IPS-11a (cell line): ENCODE data around the gene GOLGA2.

ENCODE experiments used
- H3K4me3 ChIP-seq: one replicate; pipeline ENCODE4 v1.5.1; 2013; ENCODE audit warnings: low read depth, low read length, control low read depth

The GOLGA2 gene, protein sequence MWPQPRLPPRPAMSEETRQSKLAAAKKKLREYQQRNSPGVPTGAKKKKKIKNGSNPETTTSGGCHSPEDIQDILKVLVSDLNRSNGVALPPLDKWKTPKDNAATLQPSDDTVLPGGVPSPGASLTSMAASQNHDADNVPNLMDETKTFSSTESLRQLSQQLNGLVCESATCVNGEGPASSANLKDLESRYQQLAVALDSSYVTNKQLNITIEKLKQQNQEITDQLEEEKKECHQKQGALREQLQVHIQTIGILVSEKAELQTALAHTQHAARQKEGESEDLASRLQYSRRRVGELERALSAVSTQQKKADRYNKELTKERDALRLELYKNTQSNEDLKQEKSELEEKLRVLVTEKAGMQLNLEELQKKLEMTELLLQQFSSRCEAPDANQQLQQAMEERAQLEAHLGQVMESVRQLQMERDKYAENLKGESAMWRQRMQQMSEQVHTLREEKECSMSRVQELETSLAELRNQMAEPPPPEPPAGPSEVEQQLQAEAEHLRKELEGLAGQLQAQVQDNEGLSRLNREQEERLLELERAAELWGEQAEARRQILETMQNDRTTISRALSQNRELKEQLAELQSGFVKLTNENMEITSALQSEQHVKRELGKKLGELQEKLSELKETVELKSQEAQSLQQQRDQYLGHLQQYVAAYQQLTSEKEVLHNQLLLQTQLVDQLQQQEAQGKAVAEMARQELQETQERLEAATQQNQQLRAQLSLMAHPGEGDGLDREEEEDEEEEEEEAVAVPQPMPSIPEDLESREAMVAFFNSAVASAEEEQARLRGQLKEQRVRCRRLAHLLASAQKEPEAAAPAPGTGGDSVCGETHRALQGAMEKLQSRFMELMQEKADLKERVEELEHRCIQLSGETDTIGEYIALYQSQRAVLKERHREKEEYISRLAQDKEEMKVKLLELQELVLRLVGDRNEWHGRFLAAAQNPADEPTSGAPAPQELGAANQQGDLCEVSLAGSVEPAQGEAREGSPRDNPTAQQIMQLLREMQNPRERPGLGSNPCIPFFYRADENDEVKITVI

DNA sequence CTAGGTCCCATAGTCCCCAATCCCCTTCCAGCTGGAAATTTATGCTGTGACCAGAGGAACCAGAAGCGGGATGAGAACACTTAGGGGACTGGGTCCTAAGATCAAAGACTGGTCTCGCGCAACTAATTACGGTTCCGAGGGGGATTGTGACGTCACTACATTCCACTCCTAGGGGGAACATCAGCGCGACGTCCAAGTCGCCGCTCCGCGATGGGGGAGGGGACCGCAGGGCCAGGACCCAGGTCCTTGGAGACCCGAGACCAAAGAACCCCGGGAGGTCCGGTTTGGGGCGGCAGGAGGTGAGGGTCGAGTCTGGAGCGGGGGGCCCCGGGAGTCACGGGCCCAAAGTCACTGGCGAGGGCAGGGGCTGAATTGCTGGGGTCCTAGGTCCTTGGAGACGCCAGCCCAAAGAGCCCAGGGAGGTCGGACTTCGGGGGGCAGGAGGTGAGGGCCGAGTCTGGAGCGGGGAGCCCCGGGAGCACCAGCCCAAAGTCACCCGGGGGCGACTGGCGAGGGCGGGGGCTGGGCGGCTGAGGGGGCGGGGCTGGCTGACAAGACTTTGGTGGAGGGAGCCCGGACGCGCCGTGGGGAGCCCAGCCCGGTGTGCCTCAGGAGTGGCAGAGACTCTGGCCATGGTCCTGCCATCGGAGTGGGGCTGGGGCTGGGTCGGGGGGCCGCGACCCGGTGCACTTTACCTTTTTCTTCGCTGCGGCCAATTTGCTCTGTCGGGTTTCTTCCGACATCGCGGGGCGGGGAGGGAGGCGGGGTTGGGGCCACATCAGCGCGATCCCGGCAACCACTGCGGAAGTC, at the start of gene GOLGA2:
TSS of gene GOLGA2 (minus strand) at position 810 of the 810 bp plus-strand sequence. CDS start at position 779, 31 bp downstream.
- peak within 1 kb of the TSS; percentile 82 for H3K4me3 ChIP-seq

DNA sequence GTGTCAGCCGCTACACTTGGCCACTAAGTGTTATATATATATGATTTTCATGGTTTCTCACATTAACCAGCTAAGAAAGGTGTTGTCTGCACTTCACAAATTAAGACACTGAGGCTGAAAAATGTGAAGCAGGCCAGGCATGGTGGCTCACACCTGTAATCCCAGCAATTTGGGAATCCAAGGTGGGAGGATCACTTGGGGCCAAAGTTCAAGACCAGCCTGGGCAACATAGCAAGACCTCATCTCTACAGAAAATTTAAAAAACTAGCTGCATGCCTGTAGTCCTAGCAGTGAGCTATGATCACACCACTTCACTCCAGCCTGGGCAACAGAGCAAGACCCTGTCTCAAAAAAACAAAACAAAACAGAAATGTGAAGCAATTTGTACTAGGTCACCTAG, 48.6 kb upstream of the GOLGA2 start:
- no peak overlapping the region for H3K4me3 ChIP-seq

DNA sequence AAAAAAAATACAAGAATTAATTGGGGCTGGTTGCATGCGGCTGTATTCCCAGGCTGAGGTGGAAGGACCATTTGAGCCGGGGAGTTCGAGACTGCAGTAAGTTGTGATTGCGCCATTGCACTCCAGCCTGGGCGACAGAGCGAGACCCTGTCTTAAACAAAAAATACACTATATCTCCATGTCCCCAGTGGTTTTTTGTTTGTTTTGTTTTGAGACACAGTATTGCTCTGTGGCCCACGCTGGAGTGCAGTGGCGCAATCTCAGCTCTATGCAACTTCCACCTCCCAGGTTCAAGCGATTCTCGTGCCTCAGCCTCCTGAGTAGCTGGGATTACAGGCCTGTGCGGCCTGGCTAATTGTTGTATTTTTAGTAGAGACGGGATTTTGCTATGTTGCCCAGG, 48.0 kb upstream of the GOLGA2 start:
- H3K4me3 ChIP-seq, result peak overlapping the region; percentile 98

DNA sequence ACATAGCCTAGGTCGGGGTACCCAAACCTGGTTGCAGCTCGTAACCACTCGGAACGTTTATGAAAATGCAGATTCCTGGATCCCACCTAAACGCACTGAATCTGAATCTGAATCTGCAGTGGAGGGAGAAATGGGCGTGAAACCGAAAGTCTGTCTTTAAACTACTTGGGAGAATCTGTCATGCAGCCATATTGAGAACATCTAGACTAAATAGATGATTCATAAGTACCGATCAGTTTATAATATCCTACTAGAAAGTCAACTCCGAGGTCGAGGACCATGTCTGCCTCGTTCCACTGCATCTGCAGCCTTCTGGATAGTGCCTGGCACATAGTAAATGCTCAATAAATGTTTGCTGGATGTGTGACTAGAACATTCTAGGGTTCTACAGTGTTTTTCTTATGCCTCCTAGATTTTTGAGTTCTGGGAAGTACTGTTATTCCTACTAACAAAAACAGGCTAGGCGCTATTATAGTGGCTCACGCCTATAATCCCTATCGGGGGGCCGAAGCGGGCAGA, 47.5 kb upstream of the GOLGA2 start:
- H3K4me3 ChIP-seq, result peak overlapping the region; percentile 98

DNA sequence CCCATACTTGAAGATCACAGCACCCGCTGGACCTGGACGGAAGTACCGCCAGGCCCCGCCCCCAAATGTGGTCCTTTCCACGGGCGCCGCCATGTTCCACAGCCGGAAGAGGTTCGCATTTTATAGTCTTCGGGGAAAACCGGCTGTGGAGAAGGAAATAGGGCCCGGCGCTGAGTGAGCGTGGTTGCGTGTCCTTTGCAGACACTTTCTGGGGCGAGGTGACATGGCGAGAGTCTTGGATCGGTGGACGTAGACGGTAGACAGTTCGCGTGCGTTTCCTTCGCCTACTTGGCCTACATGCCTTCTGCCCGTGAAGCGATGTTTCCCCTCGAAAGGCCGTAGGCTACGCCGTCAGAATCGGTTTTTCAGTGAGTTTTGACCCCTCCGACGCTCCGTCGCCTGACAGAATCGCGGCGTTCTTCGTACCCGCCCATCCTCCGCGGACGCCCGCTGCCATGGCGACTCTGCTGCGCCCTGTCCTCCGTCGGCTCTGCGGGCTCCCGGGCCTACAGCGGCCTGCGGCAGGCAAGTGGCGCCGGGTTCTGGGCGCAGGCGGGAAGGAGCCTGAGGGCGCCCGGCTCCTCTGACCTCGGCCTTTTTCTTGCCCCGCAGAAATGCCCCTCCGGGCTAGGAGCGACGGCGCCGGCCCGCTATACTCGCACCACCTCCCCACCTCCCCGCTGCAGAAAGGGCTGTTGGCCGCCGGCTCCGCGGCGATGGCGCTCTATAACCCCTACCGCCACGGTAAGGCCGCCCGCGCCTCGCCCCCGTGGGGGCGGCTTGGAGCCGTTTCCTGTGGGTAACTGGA, 46.8 kb upstream of the GOLGA2 start, which contains the start of the genes COQ4 and TRUB2:
TSS of gene COQ4 (plus strand) at position 436 of the 808 bp plus-strand sequence. CDS start at position 456, 20 bp downstream.
TSS of gene TRUB2 (minus strand) at position 44 of the 808 bp plus-strand sequence. CDS start at position 5, 39 bp downstream.
- H3K4me3 ChIP-seq, result peak within 1 kb of the TSS; percentile 98

DNA sequence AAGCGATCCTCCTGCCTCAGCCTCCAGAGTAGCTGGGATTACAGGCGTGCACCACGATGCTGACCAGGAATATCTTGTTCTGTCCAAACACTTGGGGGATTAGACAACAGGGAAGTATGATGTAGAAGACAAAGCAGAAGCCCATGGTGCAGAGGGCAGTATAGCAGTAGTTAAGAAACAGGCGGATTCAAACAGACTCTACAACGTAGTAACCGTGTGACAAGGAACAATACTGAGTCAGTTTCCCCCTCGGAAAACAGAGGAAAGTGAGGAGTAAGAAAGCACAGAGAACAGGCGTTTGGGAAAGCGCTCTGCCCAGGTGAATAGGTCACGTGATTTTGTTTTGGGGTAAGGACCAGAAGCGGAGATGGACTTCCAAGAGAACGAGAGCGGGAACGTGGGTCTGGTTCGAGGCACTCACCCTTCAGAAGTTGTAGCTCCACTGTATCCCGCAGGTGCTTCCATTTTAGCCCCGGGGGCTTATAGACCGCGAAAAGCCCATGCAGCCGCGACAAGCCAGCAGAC, 46.1 kb upstream of the GOLGA2 start:
- H3K4me3 ChIP-seq, result peak overlapping the region; percentile 98

DNA sequence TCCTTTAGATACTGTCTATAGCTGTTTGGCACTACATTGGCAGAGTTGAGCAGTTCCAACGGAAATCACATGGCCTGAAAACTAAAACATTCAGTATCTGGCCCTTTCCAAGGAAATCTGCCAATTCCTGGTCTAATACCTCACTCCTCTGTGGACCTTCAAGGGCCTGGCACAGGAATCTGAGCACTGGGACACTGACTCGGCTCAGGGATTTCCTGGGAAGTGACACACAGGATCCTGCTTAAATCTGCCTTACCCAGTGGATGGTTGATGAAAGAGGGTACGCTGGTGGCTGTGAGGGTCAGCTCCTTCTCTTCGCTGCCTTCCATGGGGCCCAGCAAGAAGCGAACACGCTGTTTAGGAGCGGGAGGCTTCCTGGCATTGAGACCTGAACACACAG, 45.5 kb upstream of the GOLGA2 start:
- peak overlapping the region; percentile 98 for H3K4me3 ChIP-seq

DNA sequence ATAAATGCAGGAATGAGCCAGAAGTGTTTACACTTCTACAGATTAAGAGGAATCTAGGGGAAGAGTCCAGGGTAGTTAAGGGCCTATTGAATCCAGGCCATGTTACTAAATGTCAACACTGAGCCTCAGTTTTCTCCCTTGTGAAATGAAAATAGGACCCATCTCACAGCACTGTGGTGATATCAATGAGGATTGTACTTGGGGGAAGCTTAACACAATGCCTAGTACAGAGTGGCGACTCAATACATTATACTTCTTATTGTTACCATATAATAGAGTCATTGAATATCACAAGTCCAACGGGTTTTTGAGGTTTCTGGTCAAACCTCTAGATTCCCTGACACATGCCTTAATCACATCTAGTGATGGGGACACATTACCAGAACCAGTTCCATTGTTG, 41.8 kb upstream of the GOLGA2 start:
- no peak overlapping the region for H3K4me3 ChIP-seq

DNA sequence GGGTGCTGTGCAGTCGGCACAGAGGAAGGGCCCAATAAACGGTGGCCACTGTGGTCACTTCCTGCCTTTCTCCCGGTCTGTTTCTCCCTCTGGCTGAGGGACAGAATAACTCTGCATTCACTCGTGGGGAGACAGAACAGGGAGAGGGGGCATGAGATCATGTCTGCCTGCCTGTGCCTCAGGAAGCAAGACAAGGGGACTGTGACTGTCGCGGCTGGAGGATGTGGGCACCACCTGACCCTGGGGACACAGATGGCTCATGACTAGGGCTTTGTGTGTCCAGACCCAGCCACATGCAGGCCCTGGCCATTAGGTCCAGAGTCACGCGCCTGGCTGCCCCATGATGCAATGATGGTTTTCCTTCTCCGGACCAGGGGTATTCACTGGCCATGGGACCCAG, 40.6 kb upstream of the GOLGA2 start:
- no peak overlapping the region for H3K4me3 ChIP-seq

DNA sequence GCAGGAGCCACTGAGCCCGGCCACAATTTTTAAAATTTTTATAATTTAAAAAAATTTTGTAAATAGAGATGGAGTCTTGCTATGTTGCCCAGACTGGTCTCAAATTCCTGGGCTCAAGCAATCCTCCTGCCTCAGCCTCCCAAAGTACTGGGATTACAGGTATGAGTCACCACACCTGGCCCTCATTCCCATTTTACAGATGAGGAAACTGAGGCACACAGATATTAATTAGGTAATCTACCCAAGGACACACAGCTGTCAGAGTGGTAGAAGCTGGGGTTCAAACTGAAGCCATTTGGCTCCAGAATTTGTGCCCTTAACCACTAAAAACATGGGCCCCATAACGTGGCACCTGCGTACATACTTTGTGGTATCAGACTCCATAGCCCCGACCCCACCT, 38.9 kb upstream of the GOLGA2 start:
- no peak overlapping the region for H3K4me3 ChIP-seq

DNA sequence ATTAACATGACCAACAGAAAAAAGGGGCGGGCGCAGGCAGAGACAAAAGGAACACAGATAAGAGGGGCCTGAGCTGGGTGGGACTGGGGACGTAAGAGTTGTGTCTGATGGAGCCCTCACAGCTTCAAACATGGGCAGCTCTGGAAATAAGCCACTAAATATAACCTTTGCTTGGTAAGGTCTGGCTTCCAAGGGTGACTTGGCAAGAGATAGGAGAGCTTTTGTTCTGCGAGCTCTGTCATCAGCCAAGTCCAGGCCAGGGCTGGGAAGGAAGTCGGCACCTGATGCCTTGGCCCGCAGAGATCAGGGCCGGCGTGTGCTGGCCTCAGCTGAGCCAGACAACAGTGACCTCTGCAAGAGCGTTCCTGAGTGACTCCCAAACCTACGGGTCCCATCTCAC, 34.7 kb upstream of the GOLGA2 start:
- no peak overlapping the region for H3K4me3 ChIP-seq

DNA sequence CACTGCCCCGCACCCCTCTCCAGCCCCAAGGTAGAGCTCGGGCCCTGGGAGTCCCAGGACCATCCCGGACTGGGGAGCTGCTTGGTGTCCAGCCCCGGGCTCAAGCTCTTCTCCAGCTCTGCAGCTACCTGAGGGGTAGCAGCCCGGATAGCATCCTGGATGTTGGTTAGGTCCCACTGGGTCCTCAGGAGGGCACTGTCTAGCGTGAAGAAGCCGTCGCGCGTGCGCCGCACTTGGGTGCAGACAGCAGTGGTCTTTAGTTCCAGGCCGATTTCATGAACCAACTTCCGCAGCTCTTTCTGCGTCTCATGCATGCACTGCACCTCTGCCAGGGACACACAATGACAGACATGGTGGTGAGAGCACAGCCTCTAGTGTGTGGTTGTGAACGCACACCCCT, 33.7 kb upstream of the GOLGA2 start:
- H3K4me3 ChIP-seq, result no peak overlapping the region

DNA sequence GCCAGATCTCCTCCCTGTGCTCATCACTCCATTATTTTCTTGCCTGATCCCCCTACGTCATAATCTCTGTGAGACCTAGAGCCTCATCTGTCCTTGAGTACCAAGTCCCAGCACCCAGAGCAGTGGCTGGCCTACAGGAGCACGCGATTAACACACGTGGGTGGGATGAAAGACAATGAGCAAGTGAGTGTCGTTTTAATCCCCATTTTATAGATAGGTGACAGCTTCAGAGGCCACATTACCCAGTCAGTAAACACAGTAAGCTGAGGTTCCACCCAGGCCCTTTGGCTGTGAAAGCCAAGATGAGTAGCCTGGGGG, 29.1 kb upstream of the GOLGA2 start:
- no peak overlapping the region for H3K4me3 ChIP-seq

DNA sequence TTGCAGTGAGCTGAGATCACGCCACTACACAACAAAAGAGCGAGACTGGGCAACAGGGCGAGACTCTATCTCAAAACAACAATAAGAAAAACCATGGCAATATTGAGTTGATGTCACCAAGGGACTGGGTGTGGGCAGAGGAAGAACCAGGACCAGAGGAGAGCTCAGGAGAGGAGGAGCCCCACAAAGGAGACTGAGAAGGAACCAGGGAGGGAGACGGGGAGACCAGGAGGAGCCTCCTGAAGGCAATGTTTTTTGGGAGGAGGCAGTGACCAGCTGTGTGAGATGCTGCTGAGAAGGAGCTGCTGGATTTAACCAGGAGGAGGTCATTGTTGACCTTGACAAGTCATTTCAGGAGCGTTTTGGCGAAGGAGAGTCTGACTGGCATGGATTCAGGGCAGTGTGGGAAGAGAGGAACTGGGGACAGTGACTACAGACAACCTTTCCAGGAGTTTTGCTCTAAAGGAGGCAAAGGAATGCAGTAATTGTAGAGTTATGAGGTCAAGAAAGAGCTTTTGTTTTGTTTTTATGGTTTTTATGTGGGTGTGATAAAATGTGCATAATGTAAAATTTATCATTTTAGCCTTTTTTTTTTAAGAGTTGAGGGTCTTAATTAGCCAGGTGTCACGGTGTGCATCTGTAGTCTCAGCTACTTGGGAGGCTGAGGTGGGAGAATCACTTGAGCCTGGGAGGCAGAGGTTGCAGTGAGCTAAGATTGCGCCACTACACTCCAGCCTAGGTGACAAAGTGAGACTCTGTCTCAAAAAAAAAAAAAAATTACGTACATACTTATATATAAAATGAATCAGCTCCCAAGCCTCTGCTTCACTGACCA, 28.5 kb upstream of the GOLGA2 start:
- H3K4me3 ChIP-seq, result no peak overlapping the region

DNA sequence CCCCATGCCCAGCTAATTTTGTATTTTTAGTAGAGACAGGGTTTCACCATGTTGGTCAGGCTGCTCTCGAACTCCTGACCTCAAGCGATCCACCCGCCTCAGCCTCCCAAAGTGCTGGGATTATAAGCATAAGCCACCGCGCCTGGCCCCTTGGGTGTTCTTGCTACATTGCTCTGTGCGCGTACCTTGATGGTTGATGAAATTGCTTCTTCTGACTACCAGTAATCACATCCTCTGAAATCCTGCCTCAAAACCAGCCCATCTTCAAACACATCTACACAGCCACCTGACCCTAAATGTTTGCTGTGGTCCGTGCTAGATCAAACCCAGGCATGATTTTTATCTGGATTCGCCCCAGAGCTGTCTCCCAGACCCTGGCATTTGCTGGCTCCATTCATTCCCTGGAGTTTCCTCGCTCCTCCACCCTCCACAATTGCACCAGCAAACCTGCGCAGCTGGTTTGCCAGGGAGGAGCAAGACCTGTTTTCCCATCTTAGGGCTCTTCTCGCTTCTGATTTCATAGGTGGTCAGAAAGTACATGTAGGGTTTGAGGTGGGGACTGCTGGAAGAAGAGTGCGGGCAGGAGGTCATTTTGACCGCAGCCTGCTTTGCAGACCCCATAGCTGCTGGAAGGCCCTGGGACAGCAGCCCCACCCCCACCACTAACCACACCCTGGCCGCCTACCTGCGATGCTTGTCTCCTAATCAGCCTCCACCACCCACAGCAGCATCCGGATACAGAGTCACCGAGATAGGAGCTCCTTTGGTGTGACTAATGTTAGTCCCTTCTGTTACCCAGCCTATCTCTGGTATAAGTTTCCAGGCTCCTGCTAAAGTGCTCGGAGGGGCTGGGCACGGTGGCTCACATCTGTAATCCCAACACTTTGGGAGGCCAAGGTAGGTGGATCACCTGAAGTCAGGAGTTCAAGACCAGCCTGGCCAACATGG, 23.0 kb upstream of the GOLGA2 start:
- no peak overlapping the region for H3K4me3 ChIP-seq

DNA sequence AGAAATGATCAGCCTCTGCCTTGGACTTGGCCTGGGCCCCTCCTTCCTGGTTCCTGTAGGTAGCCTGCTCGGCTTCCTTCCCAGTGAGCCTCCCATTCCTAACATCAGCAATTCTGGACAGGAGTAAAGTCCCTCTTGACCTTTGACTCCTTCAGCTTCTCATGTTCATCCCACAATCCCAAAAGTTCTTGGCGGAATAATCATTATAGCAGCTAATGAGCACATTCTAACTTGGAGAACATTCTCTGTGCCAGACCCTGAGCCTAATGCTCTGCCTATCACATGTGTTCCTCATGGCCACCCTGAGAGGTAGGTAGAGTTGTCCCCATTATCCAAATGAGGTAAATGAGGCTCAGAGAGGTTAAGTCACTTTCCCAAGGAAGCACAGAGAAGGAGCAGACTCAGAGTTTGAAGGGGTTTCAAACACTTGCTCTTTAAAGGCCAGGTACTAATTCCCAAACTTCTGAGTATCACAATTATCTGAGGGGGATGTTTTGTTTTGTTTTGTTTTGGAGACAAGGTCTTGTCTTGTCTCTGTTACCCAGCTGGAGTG, 21.5 kb upstream of the GOLGA2 start:
- no peak overlapping the region for H3K4me3 ChIP-seq
